SK-N-MC (cell line): ENCODE data around the gene ZMAT2.

ENCODE experiments used
- DNase-seq: peaks from one replicate; pipeline ENCODE4 v3.0.0-alpha.2; 2011; ENCODE audit warnings: low read depth, low spot score
- H3K27ac ChIP-seq: fragments of 200-600 bp; sonication (generic); 2 replicates; pipeline ENCODE4 v1.5.1; 2016; ENCODE audit warnings: mixed run types
- H3K36me3 ChIP-seq: fragments of 200-600 bp; sonication (generic); 2 replicates; pipeline ENCODE4 v1.6.1; 2017; ENCODE audit warnings: antibody characterized with exemption, low read length, mixed read lengths; ENCODE audit not compliant: insufficient read depth
- H3K4me3 ChIP-seq: fragments of 200-600 bp; sonication (generic); 2 replicates; pipeline ENCODE4 v1.5.1; 2016
- H3K9ac ChIP-seq: fragments of 200-600 bp; sonication (generic); 2 replicates; pipeline ENCODE4 v1.8.0; 2017; ENCODE audit warnings: mixed run types, mixed read lengths; ENCODE audit not compliant: insufficient read length
- H3K9me3 ChIP-seq: fragments of 200-600 bp; sonication (generic); 2 replicates; pipeline ENCODE4 v1.6.1; 2017; ENCODE audit warnings: low read depth, mild to moderate bottlenecking, antibody characterized with exemption, low read length, moderate library complexity, mixed read lengths
- EZH2 ChIP-seq: fragments of 200-600 bp; sonication (generic); IDR thresholded peaks from one replicate; pipeline ENCODE4 v1.6.1; 2017; ENCODE audit warnings: antibody characterized with exemption
- FOXP2 ChIP-seq: optimal IDR thresholded peaks from 2 replicates; pipeline ENCODE3; 2011; ENCODE audit warnings: mild to moderate bottlenecking, moderate library complexity; ENCODE audit not compliant: insufficient read depth; ENCODE audit errors: extremely low read length, control extremely low read depth
- POLR2AphosphoS5 ChIP-seq: IDR thresholded peaks from 2 replicates; pipeline ENCODE4 v1.6.1; 2012; ENCODE audit warnings: mild to moderate bottlenecking, low read depth, low read length, borderline replicate concordance

The ZMAT2 gene

DNA sequence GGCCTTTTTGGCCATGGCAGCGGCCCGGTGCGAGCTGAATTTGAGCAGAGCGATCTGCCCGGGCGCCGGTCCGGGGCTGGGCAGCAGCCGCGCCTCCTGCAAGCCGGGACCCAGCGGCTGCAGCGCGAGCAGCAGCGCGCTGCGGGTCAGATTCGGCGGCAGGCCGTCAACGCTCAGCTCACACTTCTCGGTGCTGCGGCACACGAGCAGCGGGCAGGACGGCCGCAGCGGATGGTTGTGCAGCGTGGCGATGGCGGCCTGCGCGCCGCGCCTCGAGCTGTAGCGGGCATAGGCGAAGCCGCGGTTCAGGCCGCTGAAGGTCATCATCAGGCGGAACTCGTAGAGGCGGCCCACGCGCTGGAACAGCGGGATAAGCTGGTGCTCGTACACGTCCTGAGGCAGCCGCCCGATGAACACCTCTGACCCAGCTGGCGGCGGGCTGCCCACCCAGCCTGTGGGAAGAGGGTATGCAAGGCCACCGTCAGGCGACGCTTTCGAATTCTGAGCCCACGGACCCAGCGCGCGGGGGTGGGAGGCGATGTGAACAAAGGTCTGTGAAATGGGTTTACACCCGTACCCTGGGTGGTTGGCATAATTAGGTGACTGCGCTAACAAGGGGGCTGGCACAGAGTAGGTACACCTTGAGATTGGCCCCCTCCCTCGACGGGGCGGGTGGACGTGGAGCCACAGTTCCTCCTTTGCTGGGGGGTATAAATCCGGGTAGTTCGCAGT, 27.6 kb upstream of the ZMAT2 start:
- H3K9ac ChIP-seq = no peak overlapping the region
- peaks cover 65% of the 10 kb centered on the region; the same call in 1 of the 2 replicates for H3K36me3 ChIP-seq
- no peak for DNase-seq
- no peak overlapping the region for H3K4me3 ChIP-seq
- no peak for TF ChIP-seq FOXP2
- TF ChIP-seq EZH2 = no peak
- TF ChIP-seq POLR2AphosphoS5 = no peak
- no peaks in the 10 kb centered on the region for H3K9me3 ChIP-seq
- H3K27ac ChIP-seq = no peak overlapping the region

DNA sequence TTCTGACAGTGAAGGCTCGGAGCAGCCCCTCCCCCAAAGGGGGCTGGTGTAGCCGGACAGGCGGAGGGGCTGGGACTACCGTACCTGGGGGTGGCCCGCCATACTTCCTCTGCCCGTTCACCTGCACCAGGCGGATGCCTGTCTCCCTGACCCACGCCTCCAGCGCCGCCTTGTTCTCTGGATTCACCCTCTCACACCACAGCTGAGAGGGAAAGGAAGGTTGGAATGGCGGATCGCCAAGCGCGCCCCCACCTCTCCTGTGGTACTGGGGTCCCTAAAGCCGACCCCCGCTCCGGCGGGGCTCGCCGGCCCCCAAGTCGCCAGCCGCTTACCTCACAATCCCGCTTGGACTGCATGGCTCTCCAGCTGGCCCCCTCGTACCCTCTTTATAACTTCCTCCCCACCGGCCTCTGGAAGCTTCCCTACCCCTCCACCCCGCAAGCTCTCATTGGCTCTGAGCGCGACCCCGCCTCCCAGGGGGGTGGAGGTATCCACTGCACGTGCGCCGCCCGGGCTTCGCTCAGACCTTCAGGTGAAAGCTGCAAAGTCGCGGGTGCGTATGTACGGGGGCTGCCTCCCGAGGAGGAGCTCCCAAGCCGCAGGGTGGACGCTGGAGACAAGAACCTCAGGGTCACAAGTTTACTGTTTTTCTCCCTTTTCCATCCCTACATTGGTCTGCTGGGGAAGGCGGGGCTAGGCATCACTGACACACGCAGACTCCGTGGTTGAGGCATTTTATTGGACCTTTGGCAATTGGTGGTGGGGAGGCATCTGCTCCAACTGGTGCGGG, 26.9 kb upstream of the ZMAT2 start, which contains the start of gene DND1:
DND1 (minus strand) TSS at position 390 of the 790 bp plus-strand sequence; CDS start at position 356, 34 bp downstream.
- Histone ChIP-seq H3K9ac (no peak within 1 kb of the TSS), H3K9me3 (no peaks in the 10 kb centered on the region), H3K36me3 (peaks cover 65% of the 10 kb centered on the region; the same call in 1 of the 2 replicates), H3K4me3 (no peak within 1 kb of the TSS), H3K27ac (no peak within 1 kb of the TSS)
- no peak for TF ChIP-seq FOXP2
- no peak for TF ChIP-seq EZH2
- no peak; the same call in 1 of the 2 replicates for TF ChIP-seq POLR2AphosphoS5
- no peak for DNase-seq

DNA sequence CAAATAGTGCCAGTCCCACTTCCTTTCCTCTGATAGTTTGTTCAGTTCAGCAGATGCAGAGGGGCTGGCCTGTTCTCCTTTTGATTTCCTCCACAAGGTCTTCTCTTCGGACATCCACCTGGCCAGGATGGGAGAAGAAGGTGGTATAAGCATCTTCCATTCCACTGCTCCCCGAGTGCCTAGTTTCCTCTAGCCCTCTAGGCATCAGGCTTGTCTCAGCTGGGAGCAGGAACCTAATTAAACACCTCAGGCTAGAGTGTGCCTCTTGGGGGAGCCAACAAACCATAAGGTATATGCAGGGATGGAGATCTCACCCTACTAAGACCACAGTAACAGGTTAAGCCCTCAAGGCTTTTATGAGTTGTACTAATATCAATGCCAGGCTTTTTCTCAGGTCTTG, 26.0 kb upstream of the ZMAT2 start:
- peaks cover 62% of the 10 kb centered on the region; the same call in 1 of the 2 replicates for H3K36me3 ChIP-seq
- no peak for TF ChIP-seq POLR2AphosphoS5
- no peak for TF ChIP-seq EZH2
- no peak for TF ChIP-seq FOXP2
- no peak for DNase-seq
- H3K9me3 ChIP-seq = no peaks in the 10 kb centered on the region
- no peak overlapping the region for H3K4me3 ChIP-seq
- no peak overlapping the region for H3K9ac ChIP-seq
- H3K27ac ChIP-seq = no peak overlapping the region

DNA sequence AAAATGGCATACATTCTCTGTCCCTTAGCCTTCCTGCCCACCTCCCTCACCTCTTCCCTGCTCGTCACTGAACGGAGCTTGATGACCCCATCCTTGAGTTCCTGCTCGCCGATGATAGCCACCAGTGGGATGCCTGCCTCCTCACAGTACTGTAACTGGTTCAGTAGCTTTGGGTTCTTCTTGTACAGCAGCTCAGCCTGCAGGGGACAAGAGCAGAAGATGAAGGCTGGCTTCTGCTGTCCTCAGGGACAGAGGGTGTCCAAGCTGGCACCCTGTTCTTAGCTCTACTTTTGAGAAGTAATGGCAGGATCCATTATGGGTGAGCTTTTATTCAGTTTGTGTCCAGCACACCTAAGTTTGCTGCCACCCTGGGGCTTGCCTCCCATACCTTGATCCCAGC, 25.6 kb upstream of the ZMAT2 start:
- Histone ChIP-seq H3K9me3 (no peaks in the 10 kb centered on the region), H3K36me3 (peaks cover 62% of the 10 kb centered on the region), H3K4me3 (no peak overlapping the region), H3K27ac (no peak overlapping the region), H3K9ac (no peak overlapping the region)
- DNase-seq = no peak
- TF ChIP-seq POLR2AphosphoS5 (no peak), FOXP2 (no peak), EZH2 (no peak)

DNA sequence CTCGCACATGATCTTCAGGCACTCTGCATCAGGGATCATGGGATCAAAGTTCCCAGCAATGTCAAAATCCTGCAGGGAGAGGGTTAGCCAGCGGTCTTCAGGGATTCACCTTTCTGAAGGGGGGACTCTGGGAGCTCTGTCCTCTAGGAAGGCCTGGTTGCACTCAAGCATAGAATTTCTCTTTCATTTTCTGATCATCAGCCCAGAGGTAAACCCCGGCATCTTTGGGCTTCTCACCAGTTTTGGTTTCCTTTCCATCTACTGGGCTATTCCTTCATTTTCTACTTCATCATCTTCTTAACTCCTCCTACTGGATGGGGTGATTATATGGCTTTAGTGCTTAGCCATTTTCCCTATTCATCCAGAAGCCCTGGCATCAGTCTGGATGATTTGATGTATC, 22.3 kb upstream of the ZMAT2 start:
- DNase-seq = no peak
- no peaks in the 10 kb centered on the region for H3K9me3 ChIP-seq
- TF ChIP-seq POLR2AphosphoS5 (no peak), EZH2 (no peak)
- H3K4me3 ChIP-seq = no peak overlapping the region
- H3K36me3 ChIP-seq = peaks cover 70% of the 10 kb centered on the region
- no peak overlapping the region for H3K27ac ChIP-seq
- H3K9ac ChIP-seq = no peak overlapping the region

DNA sequence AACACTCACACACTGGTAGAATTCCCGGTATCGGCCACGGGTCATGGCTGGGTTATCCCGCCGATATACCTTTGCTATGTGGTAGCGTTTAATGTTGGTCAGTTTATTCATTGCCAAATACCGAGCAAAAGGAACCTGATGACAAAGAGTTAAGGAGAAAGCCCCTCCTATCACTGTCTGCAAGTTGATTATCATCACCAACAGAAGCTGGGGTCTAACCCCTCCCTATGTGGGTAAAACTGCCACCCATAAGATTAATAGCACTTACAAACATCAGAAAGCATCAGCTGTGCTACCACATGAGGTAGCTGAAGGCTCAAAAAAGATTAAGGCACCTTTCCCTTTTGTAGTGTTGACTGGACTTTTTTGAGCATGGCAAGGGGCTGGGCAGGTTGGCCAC, 21.3 kb upstream of the ZMAT2 start:
- TF ChIP-seq EZH2 = no peak
- TF ChIP-seq FOXP2 = no peak
- TF ChIP-seq POLR2AphosphoS5 = no peak
- Histone ChIP-seq H3K9ac (no peak overlapping the region), H3K4me3 (no peak overlapping the region), H3K27ac (no peak overlapping the region), H3K9me3 (no peaks in the 10 kb centered on the region), H3K36me3 (peaks cover 67% of the 10 kb centered on the region)
- DNase-seq = no peak

DNA sequence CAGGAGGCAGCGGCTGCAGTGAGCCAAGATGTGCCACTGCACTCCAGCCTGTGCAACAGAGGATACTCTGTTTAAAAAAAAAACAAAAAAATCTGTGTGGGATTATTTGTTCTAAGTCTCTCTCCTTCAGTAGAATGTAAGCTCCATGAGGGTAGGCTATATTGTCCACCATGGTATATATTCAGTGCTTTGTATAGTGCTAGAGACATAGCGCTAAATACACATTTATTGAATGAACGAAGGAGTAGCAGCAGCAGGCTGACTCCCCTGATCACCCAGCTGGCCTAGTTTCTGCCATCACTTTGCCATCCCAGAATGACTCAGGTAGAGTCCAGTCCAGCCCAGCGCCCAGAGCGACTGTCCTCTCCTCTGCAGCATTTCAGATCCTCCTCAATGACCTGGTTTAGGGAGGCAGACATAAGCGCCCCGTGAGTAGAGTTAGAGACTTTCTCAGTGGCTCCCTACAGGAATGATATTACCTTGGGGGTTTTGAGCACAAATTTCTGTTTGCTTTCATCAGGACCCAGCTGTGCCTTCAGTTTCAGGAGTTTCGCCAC, 9.8 kb upstream of the ZMAT2 start:
- peaks cover 47% of the 10 kb centered on the region for H3K36me3 ChIP-seq
- TF ChIP-seq FOXP2 (no peak), EZH2 (no peak), POLR2AphosphoS5 (no peak)

More for the DNA sequence above, 9.8 kb upstream of the ZMAT2 start:
- Histone ChIP-seq H3K9ac (peak overlapping the region; percentile 96), H3K27ac (no peak overlapping the region), H3K9me3 (no peaks in the 10 kb centered on the region), H3K4me3 (peak overlapping the region; percentile 95)
- no peak for DNase-seq
